HG03039 (cell line): ENCODE data around the gene USH1C.

Experiments used
- ATAC-seq: cut with Tn5 transposase; IDR thresholded peaks from one replicate; pipeline ENCODE4 v1.9.1; 2021; ENCODE audit warnings: mild to moderate bottlenecking, moderate library complexity; ENCODE audit not compliant: unreplicated experiment

USH1C gene

GRCh38 chr11:17477361-17477760 is 66.9 kb downstream of the USH1C start:
- ATAC-seq = no peak

- ATAC-seq = no peak
Observed at GRCh38 chr11:17477084-17477333, 67.2 kb downstream of the USH1C start.

GRCh38 chr11:17476317-17477083 is 67.7 kb downstream of the USH1C start, which contains the start of gene ABCC8:
Gene ABCC8, minus strand, starts transcription at chr11:17476845. Its CDS starts 69 bp downstream, at chr11:17476776.
- no peak for ATAC-seq

GRCh38 chr11:17475666-17476316 is 68.4 kb downstream of the USH1C start:
- ATAC-seq = no peak

GRCh38 chr11:17473071-17473744 is 71.0 kb downstream of the USH1C start:
- ATAC-seq = no peak

- ATAC-seq = no peak
Observed at GRCh38 chr11:17472467-17472866, 71.7 kb downstream of the USH1C start.

- ATAC-seq = no peak
Observed at GRCh38 chr11:17471501-17471900, 72.7 kb downstream of the USH1C start.

- no peak for ATAC-seq
Observed at GRCh38 chr11:17469998-17470397, 74.2 kb downstream of the USH1C start.

GRCh38 chr11:17468122-17468521 is 76.1 kb downstream of the USH1C start:
- ATAC-seq = no peak

GRCh38 chr11:17463546-17464174 is 80.6 kb downstream of the USH1C start:
- ATAC-seq = no peak

- ATAC-seq = no peak
Observed at GRCh38 chr11:17462940-17463339, 81.3 kb downstream of the USH1C start.

GRCh38 chr11:17460406-17460805 is 83.8 kb downstream of the USH1C start:
- no peak for ATAC-seq

- ATAC-seq = no peak
Observed at GRCh38 chr11:17459236-17459896, 84.8 kb downstream of the USH1C start.

- ATAC-seq = no peak
Observed at GRCh38 chr11:17458268-17458667, 85.9 kb downstream of the USH1C start.

GRCh38 chr11:17457396-17458173 is 86.6 kb downstream of the USH1C start:
- ATAC-seq = no peak

GRCh38 chr11:17452668-17453067 is 91.5 kb downstream of the USH1C start:
- no peak for ATAC-seq

GRCh38 chr11:17449158-17449557 is 95.1 kb downstream of the USH1C start:
- ATAC-seq = no peak

GRCh38 chr11:17446482-17446881 is 97.7 kb downstream of the USH1C start:
- ATAC-seq = no peak

GRCh38 chr11:17445240-17445795 is 98.9 kb downstream of the USH1C start:
- ATAC-seq = no peak
